A549 (cell line): ENCODE data around the gene ABCB4.

Source experiments
- CHD2 ChIP-seq: fragments of 150-350 bp; IDR thresholded peaks from 2 replicates; pipeline ENCODE4 v1.6.1; 2014; ENCODE audit warnings: low read length; ENCODE audit not compliant: partially characterized antibody
- HDAC2 ChIP-seq: fragments of 200-600 bp; sonication (generic); IDR thresholded peaks from 2 replicates; pipeline ENCODE4 v1.6.1; 2016
- JUN ChIP-seq, 2 experiments: fragments of >200 bp; sonication (Bioruptor Twin); formaldehyde crosslinking; IDR thresholded peaks; 2 replicates in 1 of 2; 3 replicates in 1 of 2; pipeline ENCODE4 v1.6.1; 2016 to 2017
- MAFK ChIP-seq: fragments of 450-650 bp; IDR thresholded peaks from 2 replicates; pipeline ENCODE4 v1.6.1; 2014; ENCODE audit not compliant: partially characterized antibody
- POLR2A ChIP-seq: IDR thresholded peaks from 2 replicates; pipeline ENCODE4 v1.6.1; 2012; ENCODE audit warnings: mild to moderate bottlenecking, low read length
- POLR2AphosphoS2 ChIP-seq: conservative IDR thresholded peaks from 2 replicates; pipeline ENCODE4 v1.6.1; 2012; ENCODE audit warnings: low read length, improper control_type of control experiment, inconsistent platforms
- TF ChIP-seq, protein P1 (sequence below): fragments of >200 bp; sonication (Bioruptor Twin); formaldehyde crosslinking; IDR thresholded peaks from 3 replicates; pipeline ENCODE4 v1.5.1; 2016
- TF ChIP-seq, protein P2 (sequence below): fragments of 200-600 bp; sonication (generic); IDR thresholded peaks from 2 replicates; pipeline ENCODE4 v1.6.1; 2016; ENCODE audit warnings: antibody characterized with exemption, mild to moderate bottlenecking, moderate library complexity
- TF ChIP-seq, protein P3 (sequence below): IDR thresholded peaks from 2 replicates; pipeline ENCODE4 v1.6.1; 2012
- TF ChIP-seq, protein P4 (sequence below): fragments of >200 bp; sonication (Bioruptor Twin); formaldehyde crosslinking; IDR thresholded peaks from 3 replicates; pipeline ENCODE4 v1.6.1; 2016

DNA sequence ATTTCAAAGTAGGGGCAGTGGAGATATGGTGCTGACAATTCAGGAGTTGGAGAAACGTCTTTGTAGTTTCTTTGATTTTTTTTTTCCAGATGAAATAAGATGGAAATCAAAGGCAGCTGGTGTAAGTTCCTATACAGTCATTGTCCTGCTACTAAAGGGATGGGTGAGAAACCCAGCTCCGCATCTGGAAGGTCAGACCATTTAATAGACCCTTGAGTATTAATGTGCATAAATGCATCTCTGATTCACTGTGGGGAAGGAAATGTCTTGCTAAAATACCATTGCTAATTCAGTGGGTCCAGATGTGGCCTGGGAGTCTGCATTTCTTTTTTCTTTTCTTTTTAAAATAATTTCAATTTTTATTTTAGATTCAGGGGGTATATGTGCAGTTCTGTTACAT lies 15.5 kb downstream of the ABCB4 start:
- TF ChIP-seq, protein P1, sequence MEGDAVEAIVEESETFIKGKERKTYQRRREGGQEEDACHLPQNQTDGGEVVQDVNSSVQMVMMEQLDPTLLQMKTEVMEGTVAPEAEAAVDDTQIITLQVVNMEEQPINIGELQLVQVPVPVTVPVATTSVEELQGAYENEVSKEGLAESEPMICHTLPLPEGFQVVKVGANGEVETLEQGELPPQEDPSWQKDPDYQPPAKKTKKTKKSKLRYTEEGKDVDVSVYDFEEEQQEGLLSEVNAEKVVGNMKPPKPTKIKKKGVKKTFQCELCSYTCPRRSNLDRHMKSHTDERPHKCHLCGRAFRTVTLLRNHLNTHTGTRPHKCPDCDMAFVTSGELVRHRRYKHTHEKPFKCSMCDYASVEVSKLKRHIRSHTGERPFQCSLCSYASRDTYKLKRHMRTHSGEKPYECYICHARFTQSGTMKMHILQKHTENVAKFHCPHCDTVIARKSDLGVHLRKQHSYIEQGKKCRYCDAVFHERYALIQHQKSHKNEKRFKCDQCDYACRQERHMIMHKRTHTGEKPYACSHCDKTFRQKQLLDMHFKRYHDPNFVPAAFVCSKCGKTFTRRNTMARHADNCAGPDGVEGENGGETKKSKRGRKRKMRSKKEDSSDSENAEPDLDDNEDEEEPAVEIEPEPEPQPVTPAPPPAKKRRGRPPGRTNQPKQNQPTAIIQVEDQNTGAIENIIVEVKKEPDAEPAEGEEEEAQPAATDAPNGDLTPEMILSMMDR = no peak
- TF ChIP-seq HDAC2 = no peak
- TF ChIP-seq, protein P2, sequence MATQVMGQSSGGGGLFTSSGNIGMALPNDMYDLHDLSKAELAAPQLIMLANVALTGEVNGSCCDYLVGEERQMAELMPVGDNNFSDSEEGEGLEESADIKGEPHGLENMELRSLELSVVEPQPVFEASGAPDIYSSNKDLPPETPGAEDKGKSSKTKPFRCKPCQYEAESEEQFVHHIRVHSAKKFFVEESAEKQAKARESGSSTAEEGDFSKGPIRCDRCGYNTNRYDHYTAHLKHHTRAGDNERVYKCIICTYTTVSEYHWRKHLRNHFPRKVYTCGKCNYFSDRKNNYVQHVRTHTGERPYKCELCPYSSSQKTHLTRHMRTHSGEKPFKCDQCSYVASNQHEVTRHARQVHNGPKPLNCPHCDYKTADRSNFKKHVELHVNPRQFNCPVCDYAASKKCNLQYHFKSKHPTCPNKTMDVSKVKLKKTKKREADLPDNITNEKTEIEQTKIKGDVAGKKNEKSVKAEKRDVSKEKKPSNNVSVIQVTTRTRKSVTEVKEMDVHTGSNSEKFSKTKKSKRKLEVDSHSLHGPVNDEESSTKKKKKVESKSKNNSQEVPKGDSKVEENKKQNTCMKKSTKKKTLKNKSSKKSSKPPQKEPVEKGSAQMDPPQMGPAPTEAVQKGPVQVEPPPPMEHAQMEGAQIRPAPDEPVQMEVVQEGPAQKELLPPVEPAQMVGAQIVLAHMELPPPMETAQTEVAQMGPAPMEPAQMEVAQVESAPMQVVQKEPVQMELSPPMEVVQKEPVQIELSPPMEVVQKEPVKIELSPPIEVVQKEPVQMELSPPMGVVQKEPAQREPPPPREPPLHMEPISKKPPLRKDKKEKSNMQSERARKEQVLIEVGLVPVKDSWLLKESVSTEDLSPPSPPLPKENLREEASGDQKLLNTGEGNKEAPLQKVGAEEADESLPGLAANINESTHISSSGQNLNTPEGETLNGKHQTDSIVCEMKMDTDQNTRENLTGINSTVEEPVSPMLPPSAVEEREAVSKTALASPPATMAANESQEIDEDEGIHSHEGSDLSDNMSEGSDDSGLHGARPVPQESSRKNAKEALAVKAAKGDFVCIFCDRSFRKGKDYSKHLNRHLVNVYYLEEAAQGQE = no peak
- TF ChIP-seq, protein P3, sequence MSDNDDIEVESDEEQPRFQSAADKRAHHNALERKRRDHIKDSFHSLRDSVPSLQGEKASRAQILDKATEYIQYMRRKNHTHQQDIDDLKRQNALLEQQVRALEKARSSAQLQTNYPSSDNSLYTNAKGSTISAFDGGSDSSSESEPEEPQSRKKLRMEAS = no peak
- TF ChIP-seq, protein P4, sequence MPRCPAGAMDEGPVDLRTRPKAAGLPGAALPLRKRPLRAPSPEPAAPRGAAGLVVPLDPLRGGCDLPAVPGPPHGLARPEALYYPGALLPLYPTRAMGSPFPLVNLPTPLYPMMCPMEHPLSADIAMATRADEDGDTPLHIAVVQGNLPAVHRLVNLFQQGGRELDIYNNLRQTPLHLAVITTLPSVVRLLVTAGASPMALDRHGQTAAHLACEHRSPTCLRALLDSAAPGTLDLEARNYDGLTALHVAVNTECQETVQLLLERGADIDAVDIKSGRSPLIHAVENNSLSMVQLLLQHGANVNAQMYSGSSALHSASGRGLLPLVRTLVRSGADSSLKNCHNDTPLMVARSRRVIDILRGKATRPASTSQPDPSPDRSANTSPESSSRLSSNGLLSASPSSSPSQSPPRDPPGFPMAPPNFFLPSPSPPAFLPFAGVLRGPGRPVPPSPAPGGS = no peak
- no peak for TF ChIP-seq POLR2AphosphoS2
- TF ChIP-seq POLR2A = no peak
- no peak for TF ChIP-seq CHD2
- no peak for TF ChIP-seq MAFK
- TF ChIP-seq JUN (IDR thresholded peaks at IDR 0.05) = no peak
